ENCODE measurements around the gene FOXL2NB.

GRCh38 chr3:138938056-138938876 lies 8.8 kb upstream of the FOXL2NB start:
- TF ChIP-seq EZH2 (IDR thresholded peaks at IDR 0.05) = peak; percentile 53
- no peak for TF ChIP-seq POLR2AphosphoS5 (IDR thresholded peaks at IDR 0.05; ENCODE audit: borderline replicate concordance, low read depth, low read length)
- no peak for TF ChIP-seq FOXP2 (optimal IDR thresholded peaks at IDR 0.05; ENCODE audit: control extremely low read depth, extremely low read length, insufficient read depth)

Data from SK-N-MC (cell line).